ENCODE measurements around the gene ATF6.

DNA sequence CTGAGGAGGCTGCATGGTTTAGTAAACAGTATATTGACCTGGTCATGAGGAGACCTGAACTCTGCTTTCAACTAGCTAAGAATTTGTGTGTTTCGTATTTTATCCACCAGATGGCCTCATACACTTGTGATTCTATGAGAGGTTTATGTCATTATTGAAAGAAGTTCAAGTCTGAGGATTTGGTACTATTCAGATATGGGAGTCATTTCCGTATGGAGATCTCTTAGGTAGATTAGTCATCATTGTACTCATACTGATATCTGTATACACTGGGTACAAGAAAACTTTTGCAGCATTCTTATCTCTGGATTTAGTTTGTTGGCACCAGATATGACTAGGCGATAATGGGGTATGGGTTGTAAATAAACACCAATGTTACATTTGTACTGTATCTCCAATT, 26.6 kb downstream of the ATF6 start:
- no peak for TF ChIP-seq POLR2AphosphoS5 (IDR thresholded peaks at IDR 0.05; ENCODE audit: borderline replicate concordance, low read depth, low read length)
- TF ChIP-seq EZH2 (IDR thresholded peaks at IDR 0.05), result no peak
